SH-SY5Y (cell line): ENCODE data around the gene ASCC1.

ENCODE experiments used
- GATA2 ChIP-seq: IDR thresholded peaks from 2 replicates; pipeline ENCODE4 v1.6.1; 2011; ENCODE audit warnings: mild to moderate bottlenecking, low read depth, low read length
- GATA3 ChIP-seq: IDR thresholded peaks from 2 replicates; pipeline ENCODE4 v1.6.1; 2011; ENCODE audit warnings: low read depth, mild to moderate bottlenecking, low read length, moderate library complexity

- TF ChIP-seq GATA2 (no peak), GATA3 (no peak)
Observed at GRCh38 chr10:72140850-72141249, 75.2 kb downstream of the ASCC1 start.
